Endothelial cell of umbilical vein (primary cell): Measurements from ENCODE around the gene SELENOO.

ENCODE experiments used
- CTCF ChIP-seq, 2 donors: IDR thresholded peaks; 1 replicate in 1 of 2; 2 replicates in 1 of 2; pipeline ENCODE4 v1.5.1; 2011; ENCODE audit warnings: low read length in 2 of 2, mild to moderate bottlenecking in 2 of 2, moderate library complexity in 2 of 2, control low read depth in 1 of 2, inconsistent platforms in 1 of 2, low read depth in 1 of 2; ENCODE audit not compliant: insufficient read depth in 1 of 2; ENCODE audit errors: extremely low read depth in 1 of 2
- POLR2A ChIP-seq: IDR thresholded peaks from 2 replicates; pipeline ENCODE4 v1.6.1; 2012; ENCODE audit warnings: low read depth, mild to moderate bottlenecking, control low read depth, low read length
- POLR2AphosphoS5 ChIP-seq: IDR thresholded peaks from 2 replicates; pipeline ENCODE4 v1.6.1; 2012; ENCODE audit warnings: low read depth, mild to moderate bottlenecking, control low read depth, low read length, moderate library complexity; ENCODE audit not compliant: insufficient read depth
- TF ChIP-seq, protein P1 (sequence below): IDR thresholded peaks from 2 replicates; pipeline ENCODE4 v1.6.1; 2011; ENCODE audit not compliant: insufficient read depth, insufficient read length

DNA sequence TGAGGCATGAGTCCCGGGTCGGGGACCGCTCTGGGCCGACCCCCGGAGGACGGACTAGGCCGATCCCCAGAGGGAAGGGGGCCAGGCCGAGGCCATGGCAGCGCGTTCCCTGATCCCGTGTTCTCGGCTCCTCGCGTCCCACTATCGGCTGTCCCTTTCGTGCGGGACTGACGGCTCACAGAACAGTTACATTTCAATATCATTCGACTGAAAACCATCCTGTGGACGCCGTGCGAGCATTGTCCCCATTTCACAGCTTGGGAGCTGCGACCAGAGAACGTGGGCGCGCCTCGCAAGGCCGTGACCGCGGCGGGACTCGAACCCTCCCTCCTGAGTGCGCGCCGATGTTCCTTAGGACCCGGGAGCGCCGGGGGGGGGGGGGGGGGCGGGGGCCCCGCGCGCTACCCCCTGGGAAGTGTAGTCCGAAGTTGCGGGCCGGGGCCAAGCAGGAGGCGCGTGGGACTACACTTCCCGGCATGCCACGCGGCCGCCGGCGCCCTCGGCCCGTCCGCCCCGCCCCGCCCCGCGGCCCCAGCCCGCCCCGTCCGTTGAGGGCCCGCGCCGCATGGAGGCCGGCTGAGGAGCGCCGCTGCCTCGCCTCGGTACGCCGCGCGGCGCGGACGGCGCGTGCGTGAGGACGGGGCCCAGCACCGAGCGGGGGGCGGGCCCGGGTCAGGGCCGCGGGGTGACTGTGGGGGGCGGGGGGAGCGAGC, 15.3 kb upstream of the SELENOO start, which contains the start of gene TRABD:
- TF ChIP-seq POLR2AphosphoS5: no peak
- TF ChIP-seq, protein P1, sequence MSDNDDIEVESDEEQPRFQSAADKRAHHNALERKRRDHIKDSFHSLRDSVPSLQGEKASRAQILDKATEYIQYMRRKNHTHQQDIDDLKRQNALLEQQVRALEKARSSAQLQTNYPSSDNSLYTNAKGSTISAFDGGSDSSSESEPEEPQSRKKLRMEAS: no peak
- no peak for TF ChIP-seq CTCF (IDR thresholded peaks at IDR 0.05; ENCODE audit: extremely low read depth in 1 of 2, insufficient read depth in 1 of 2, low read depth in 1 of 2, low read length in 2 of 2)
- TF ChIP-seq POLR2A: no peak
